Tibial nerve (tissue), 4 donors: ENCODE measurements around the gene VSTM4.

Experiments used
- CTCF ChIP-seq, 5 experiments: fragments of 200-600 bp in 3 of 5; fragments of 450-650 bp in 2 of 5; sonication (generic) in 3 of 5; IDR thresholded peaks; one replicate each; pipeline ENCODE4 v1.5.1; 2016 to 2019; ENCODE audit warnings: antibody characterized with exemption in 5 of 5, mild to moderate bottlenecking in 3 of 5, moderate library complexity in 2 of 5
- EP300 ChIP-seq, 2 donors: sonication (generic); formaldehyde crosslinking; IDR thresholded peaks; one replicate each; pipeline ENCODE4 v1.6.1; 2017; ENCODE audit warnings: antibody characterized with exemption in 2 of 2, mild to moderate bottlenecking in 1 of 2
- POLR2A ChIP-seq, 2 donors: fragments of 450-650 bp; IDR thresholded peaks; one replicate each; pipeline ENCODE4 v1.6.1; 2017; ENCODE audit warnings: antibody characterized with exemption in 2 of 2, mild to moderate bottlenecking in 2 of 2, moderate library complexity in 2 of 2

GRCh38 chr10:49033939-49034338 lies 81.4 kb downstream of the VSTM4 start:
- TF ChIP-seq CTCF (IDR thresholded peaks at IDR 0.05) (no peak), POLR2A (IDR thresholded peaks at IDR 0.05) (no peak), EP300 (IDR thresholded peaks at IDR 0.05) (no peak)
